HEK293 (cell line): ENCODE measurements around the gene DRD4.

Experiments
- CTCF ChIA-PET: fragments of 350-600 bp; formaldehyde crosslinking; extraction: SDS; loops from one replicate; lab custom pipeline; 2021; ENCODE audit warnings: antibody characterized with exemption; lab: Yijun Ruan, JAX
- POLR2A ChIA-PET: fragments of 300-600 bp; formaldehyde crosslinking; extraction: SDS; loops from one replicate; lab custom pipeline; 2020; ENCODE audit warnings: antibody characterized with exemption, inconsistent platforms; lab: Yijun Ruan, JAX
- H3K27ac ChIP-seq: fragments of 200-500 bp; sonication (Bioruptor generic); 2 replicates; pipeline ENCODE4 v1.5.1; 2014; ENCODE audit warnings: low read depth, low read length, control low read depth, inconsistent platforms; ENCODE audit errors: extremely low read depth
- H3K36me3 ChIP-seq, 2 experiments: fragments of 200-500 bp in 1 of 2; sonication (Bioruptor generic) in 1 of 2; 1 replicate in 1 of 2; 2 replicates in 1 of 2; pipeline ENCODE4 v1.5.1; 2014 to 2017; ENCODE audit warnings: inconsistent platforms in 2 of 2, low read length in 2 of 2; ENCODE audit not compliant: control insufficient read depth in 2 of 2, insufficient read depth in 1 of 2
- H3K4me1 ChIP-seq: fragments of 200-500 bp; sonication (Bioruptor generic); 2 replicates; pipeline ENCODE4 v1.5.1; 2014; ENCODE audit warnings: mild to moderate bottlenecking, low read length, inconsistent platforms; ENCODE audit not compliant: control insufficient read depth, insufficient read depth
- H3K4me3 ChIP-seq: 2 replicates; pipeline ENCODE4 v1.5.1; 2011; ENCODE audit warnings: low read depth, mild to moderate bottlenecking, control low read depth, low read length, moderate library complexity
- H3K9me3 ChIP-seq: fragments of 200-500 bp; sonication (Bioruptor generic); 2 replicates; pipeline ENCODE4 v1.5.1; 2014; ENCODE audit warnings: low read depth, low read length, inconsistent platforms; ENCODE audit not compliant: control insufficient read depth, insufficient read depth
- HOXC10 ChIP-seq: sonication (generic); formaldehyde crosslinking; IDR thresholded peaks from 2 replicates; pipeline ENCODE4 v1.8.1; 2023; ENCODE audit warnings: mild to moderate bottlenecking, missing genetic modification reagents
- KLF8 ChIP-seq: fragments of 450-650 bp; formaldehyde crosslinking; IDR thresholded peaks from 2 replicates; pipeline ENCODE4 v1.5.1; 2016; ENCODE audit warnings: missing biosample characterization, missing genetic modification characterization
- KLF9 ChIP-seq: fragments of 450-650 bp; formaldehyde crosslinking; IDR thresholded peaks from 2 replicates; pipeline ENCODE4 v1.5.1; 2016; ENCODE audit warnings: missing biosample characterization, missing genetic modification characterization, low read depth
- SCRT1 ChIP-seq: fragments of 450-650 bp; formaldehyde crosslinking; IDR thresholded peaks from 2 replicates; pipeline ENCODE4 v1.5.1; 2016; ENCODE audit warnings: missing biosample characterization, missing genetic modification characterization, borderline replicate concordance
- SCRT2 ChIP-seq: fragments of 450-650 bp; formaldehyde crosslinking; IDR thresholded peaks from 2 replicates; pipeline ENCODE4 v1.5.1; 2016; ENCODE audit warnings: missing biosample characterization, missing genetic modification characterization
- ZNF133 ChIP-seq: fragments of 450-650 bp; formaldehyde crosslinking; IDR thresholded peaks from 2 replicates; pipeline ENCODE4 v1.5.1; 2016; ENCODE audit warnings: missing biosample characterization, missing genetic modification characterization
- ZNF169 ChIP-seq: fragments of 450-650 bp; formaldehyde crosslinking; IDR thresholded peaks from 2 replicates; pipeline ENCODE4 v1.5.1; 2016; ENCODE audit warnings: missing biosample characterization, missing genetic modification characterization
- ZNF26 ChIP-seq: fragments of 450-650 bp; formaldehyde crosslinking; IDR thresholded peaks from 2 replicates; pipeline ENCODE4 v1.5.1; 2016; ENCODE audit warnings: missing biosample characterization, missing genetic modification characterization
- ZNF449 ChIP-seq: fragments of 450-650 bp; formaldehyde crosslinking; IDR thresholded peaks from 2 replicates; pipeline ENCODE4 v1.5.1; 2017; ENCODE audit warnings: missing biosample characterization, mild to moderate bottlenecking, missing genetic modification characterization, moderate library complexity
- ZNF600 ChIP-seq: fragments of 450-650 bp; formaldehyde crosslinking; IDR thresholded peaks from 2 replicates; pipeline ENCODE4 v1.5.1; 2016; ENCODE audit warnings: missing biosample characterization, missing genetic modification characterization
- ZNF645 ChIP-seq: fragments of 450-650 bp; formaldehyde crosslinking; IDR thresholded peaks from 2 replicates; pipeline ENCODE4; 2016; ENCODE audit warnings: missing biosample characterization, missing genetic modification characterization
- ZNF677 ChIP-seq: fragments of 450-650 bp; IDR thresholded peaks from 2 replicates; pipeline ENCODE4 v1.5.0; 2018; ENCODE audit warnings: missing biosample characterization, mild to moderate bottlenecking, missing genetic modification characterization, moderate library complexity
- ZNF785 ChIP-seq: fragments of 450-650 bp; formaldehyde crosslinking; IDR thresholded peaks from 2 replicates; pipeline ENCODE4 v1.5.1; 2016; ENCODE audit warnings: missing biosample characterization, missing genetic modification characterization
- TF ChIP-seq, protein P1 (sequence below): fragments of 450-650 bp; formaldehyde crosslinking; IDR thresholded peaks from 2 replicates; pipeline ENCODE4 v1.5.1; 2017; ENCODE audit warnings: missing biosample characterization, missing genetic modification characterization

DRD4 gene

GRCh38 chr11:611001-611996 is 25.8 kb upstream of the DRD4 start:
- ChIA-PET POLR2A (interaction anchor here (1.0 kb wide), 1 partner anchor 35 kb away, joined by 3 read pairs; the partner anchor contains the start of gene PHRF1), CTCF (interaction anchor here (0.6 to 2.2 kb wide), 4 partner anchors 35 to 85 kb away, joined by 3 to 9 read pairs (median 3); partner anchors contain the start of gene PHRF1)
- Histone ChIP-seq H3K9me3 (no peaks in the 10 kb centered on the region), H3K4me3 (no peak overlapping the region), H3K36me3 (peaks cover 0 to 82% of the 10 kb centered on the region in 2 experiments; a peak in 1 of 3 replicates), H3K27ac (no peak overlapping the region), H3K4me1 (no peaks in the 10 kb centered on the region)
- no peak for TF ChIP-seq HOXC10 (CRISPR knock-in tag)
- TF ChIP-seq ZNF449: no peak
- TF ChIP-seq ZNF677: no peak
- TF ChIP-seq, protein P1, sequence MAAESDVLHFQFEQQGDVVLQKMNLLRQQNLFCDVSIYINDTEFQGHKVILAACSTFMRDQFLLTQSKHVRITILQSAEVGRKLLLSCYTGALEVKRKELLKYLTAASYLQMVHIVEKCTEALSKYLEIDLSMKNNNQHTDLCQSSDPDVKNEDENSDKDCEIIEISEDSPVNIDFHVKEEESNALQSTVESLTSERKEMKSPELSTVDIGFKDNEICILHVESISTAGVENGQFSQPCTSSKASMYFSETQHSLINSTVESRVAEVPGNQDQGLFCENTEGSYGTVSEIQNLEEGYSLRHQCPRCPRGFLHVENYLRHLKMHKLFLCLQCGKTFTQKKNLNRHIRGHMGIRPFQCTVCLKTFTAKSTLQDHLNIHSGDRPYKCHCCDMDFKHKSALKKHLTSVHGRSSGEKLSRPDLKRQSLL (tag by site-specific recombination): no peak
- TF ChIP-seq ZNF169: no peak
- no peak for TF ChIP-seq ZNF133 (tag by site-specific recombination)

DNA sequence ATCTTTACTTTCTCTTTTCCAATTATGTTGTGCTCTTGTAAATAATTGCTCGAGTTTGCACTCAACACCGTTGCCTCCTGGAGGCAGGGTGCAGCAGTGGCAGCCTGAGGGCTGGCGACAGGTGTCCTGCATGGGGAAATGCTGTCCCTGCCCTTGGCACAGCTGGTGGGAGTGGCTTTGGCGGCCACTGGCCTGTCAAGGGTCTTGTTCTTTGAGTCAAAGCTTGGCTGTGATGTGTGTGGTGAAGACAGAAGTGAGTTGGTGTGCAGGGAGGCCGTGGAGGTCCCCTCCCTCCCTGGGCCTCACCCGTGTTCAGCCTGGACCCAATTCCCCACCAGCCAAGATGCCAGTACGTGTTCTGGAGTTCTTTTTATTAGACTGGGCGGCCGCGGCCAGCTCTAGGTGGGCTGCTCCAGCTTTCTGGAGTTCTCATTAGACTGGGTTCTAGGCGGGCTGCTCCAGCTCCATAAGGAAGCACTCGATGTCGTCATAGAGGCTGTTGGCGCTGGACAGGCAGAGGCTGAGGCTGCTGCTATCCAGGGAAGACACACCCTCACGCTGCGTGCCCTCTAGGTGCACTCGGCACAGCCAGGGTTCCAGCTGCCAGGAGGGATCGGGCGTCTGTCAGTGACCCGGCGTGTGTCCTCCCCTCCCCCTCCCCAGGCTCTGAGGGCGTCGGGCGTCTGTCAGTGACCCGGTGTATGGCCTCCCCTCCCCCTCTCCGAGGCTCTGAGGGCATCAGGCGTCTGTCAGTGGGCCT is 24.7 kb upstream of the DRD4 start:
- CTCF ChIA-PET: interaction anchor here (0.6 to 2.2 kb wide), 4 partner anchors 23 to 58 kb away, joined by 3 to 9 read pairs (median 4); partner anchors contain the start of gene PHRF1
- peaks cover 0 to 71% of the 10 kb centered on the region in 2 experiments; a peak in 1 of 3 replicates for H3K36me3 ChIP-seq
- H3K4me3 ChIP-seq: no peak overlapping the region
- POLR2A ChIA-PET: interaction anchor here (1.0 to 1.8 kb wide), 2 partner anchors 36 to 46 kb away, joined by 3 to 5 read pairs; partner anchors contain the start of gene PHRF1
- TF ChIP-seq KLF8 (tag by site-specific recombination) (peak; percentile 13; the same call in 1 of the 2 replicates), KLF9 (tag by site-specific recombination) (no peak), ZNF600 (tag by site-specific recombination) (peak; percentile 83), ZNF785 (tag by site-specific recombination) (no peak), ZNF645 (tag by site-specific recombination) (no peak), ZNF26 (no peak), SCRT2 (peak; percentile 95), SCRT1 (peak; percentile 86)
- TF ChIP-seq, protein P1 (tag by site-specific recombination): peak; percentile 60; the same call in 1 of the 2 replicates
- H3K4me1 ChIP-seq: no peaks in the 10 kb centered on the region
- H3K27ac ChIP-seq: no peak overlapping the region
- no peaks in the 10 kb centered on the region for H3K9me3 ChIP-seq
